GM12891 (cell line): ENCODE results near the gene PCARE.

Experiments
- PAX5 ChIP-seq: IDR thresholded peaks from 2 replicates; pipeline ENCODE4 v1.6.1; 2011; ENCODE audit warnings: low read length, moderate library complexity, mild to moderate bottlenecking; ENCODE audit not compliant: insufficient read depth, severe bottlenecking
- POLR2A ChIP-seq: IDR thresholded peaks from 2 replicates; pipeline ENCODE4 v1.6.1; 2011; ENCODE audit warnings: low read depth, low read length, control low read depth
- POLR2AphosphoS5 ChIP-seq: IDR thresholded peaks from 2 replicates; pipeline ENCODE4 v1.6.1; 2011; ENCODE audit warnings: low read depth, low read length, control low read depth
- POU2F2 ChIP-seq: IDR thresholded peaks from 2 replicates; pipeline ENCODE4 v1.6.1; 2011; ENCODE audit warnings: low read depth, mild to moderate bottlenecking, control low read depth, low read length, moderate library complexity
- SPI1 ChIP-seq: IDR thresholded peaks from 2 replicates; pipeline ENCODE4 v1.6.1; 2011; ENCODE audit warnings: low read depth, low read length, control low read depth
- TAF1 ChIP-seq: IDR thresholded peaks from 2 replicates; pipeline ENCODE4 v1.6.1; 2011; ENCODE audit warnings: low read depth, low read length, control low read depth

DNA sequence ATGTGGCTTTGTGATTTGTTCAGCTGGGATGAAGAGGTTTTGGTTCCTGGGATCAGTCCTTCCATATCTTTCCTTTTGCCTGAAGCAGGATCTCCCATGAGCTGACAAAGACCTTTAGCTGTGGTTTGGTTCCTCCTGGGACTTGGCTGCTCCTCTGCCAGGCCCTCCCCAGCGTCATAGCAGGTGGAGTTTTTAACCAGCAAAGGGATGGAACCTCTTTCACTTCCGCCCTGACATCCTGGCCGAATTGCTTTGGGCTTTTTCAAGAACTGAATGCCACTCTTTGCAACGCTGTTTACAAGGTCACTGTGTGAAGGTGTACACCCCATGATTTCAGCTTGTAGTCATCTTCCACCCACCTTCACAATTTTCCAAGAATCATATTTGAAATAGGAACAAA is 390 bp downstream of the PCARE start:
- no peak for TF ChIP-seq POLR2AphosphoS5
- no peak for TF ChIP-seq POLR2A
- TF ChIP-seq TAF1 = no peak
- TF ChIP-seq PAX5 = no peak
- no peak for TF ChIP-seq POU2F2
- peak; percentile 33; the same call in 1 of the 2 replicates for TF ChIP-seq SPI1
